Calu3 (cell line): Measurements from ENCODE around the gene SLC25A14. TPM values are rescaled to one million over a fixed set of nuclear protein-coding genes. Genes with fewer than 3 reads are reported as not detected.

Source experiments
- BruUV-seq: library from RNA; stranded (reverse); fragments of 400-500 nt; replicated peaks from 2 replicates; lab custom pipeline; 2021; lab: Mats Ljungman, UMichigan
- CTCF ChIA-PET: fragments of 300-600 bp; sonication (Branson Sonifier 250); formaldehyde crosslinking; loops from one replicate; lab custom pipeline; 2022; ENCODE audit warnings: antibody characterized with exemption; lab: Charles Lee
- DNase-seq: peaks from one replicate; pipeline ENCODE4 v3.0.0; 2022
- H3K27ac Mint-ChIP-seq: one replicate; pipeline ENCODE4 v1.8.0; 2022; ENCODE audit warnings: mixed read lengths; ENCODE audit not compliant: unreplicated experiment
- H3K27me3 Mint-ChIP-seq: one replicate; pipeline ENCODE4 v1.8.0; 2022; ENCODE audit warnings: mixed read lengths; ENCODE audit not compliant: unreplicated experiment
- H3K36me3 Mint-ChIP-seq: one replicate; pipeline ENCODE4 v1.8.0; 2022; ENCODE audit warnings: mild to moderate bottlenecking, moderate library complexity, mixed read lengths; ENCODE audit not compliant: insufficient read depth, unreplicated experiment
- H3K4me1 Mint-ChIP-seq: one replicate; pipeline ENCODE4 v1.8.0; 2022; ENCODE audit warnings: mild to moderate bottlenecking, low read depth, mixed read lengths; ENCODE audit not compliant: unreplicated experiment
- H3K4me3 Mint-ChIP-seq: one replicate; pipeline ENCODE4 v1.8.0; 2022; ENCODE audit warnings: mild to moderate bottlenecking, low read depth, moderate library complexity, mixed read lengths; ENCODE audit not compliant: unreplicated experiment
- H3K9me3 Mint-ChIP-seq: one replicate; pipeline ENCODE4 v1.8.0; 2022; ENCODE audit warnings: low read depth, mixed read lengths; ENCODE audit not compliant: unreplicated experiment
- intact Hi-C: fragments of 100-400 bp; cut with micrococcal nuclease; formaldehyde crosslinking; loops from one replicate; pipeline ENCODE4 v1.10.0; 2022; ENCODE audit not compliant: unreplicated experiment
- total RNA-seq: library from RNA; stranded (reverse); gene quantifications from 2 replicates; pipeline ENCODE4 v1.2.3, GENCODE V29; 2022
- TF ChIP-seq, protein P1 (sequence below): fragments of 200-600 bp; IDR thresholded peaks from one replicate; pipeline ENCODE4 v1.8.0; 2022; ENCODE audit warnings: antibody characterized with exemption; ENCODE audit not compliant: unreplicated experiment

The SLC25A14 gene
- total RNA-seq, 1 experiment from 2014 or later: 15.4 TPM

DNA sequence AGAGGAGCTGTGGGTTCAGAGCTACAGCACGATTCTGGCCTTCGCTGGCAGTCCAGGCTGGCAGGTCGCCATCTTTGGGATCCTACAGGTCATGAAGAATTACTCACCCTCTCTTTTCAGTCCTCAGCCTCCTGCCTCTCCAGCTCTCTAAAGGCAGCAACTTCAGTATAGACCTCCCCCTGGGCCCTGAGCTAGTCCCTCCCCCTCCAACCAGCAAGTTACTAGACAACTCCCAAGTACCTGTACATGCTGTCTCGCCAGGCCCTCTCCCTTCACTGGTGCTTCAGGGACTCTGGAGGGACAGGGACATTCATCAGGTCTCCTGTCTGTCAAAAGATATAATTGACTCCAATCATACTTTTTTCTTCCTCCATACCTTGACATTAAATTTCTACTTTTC, 45.8 kb downstream of the SLC25A14 start, which contains the start of gene GPR119:
Gene GPR119 (minus strand): TSS at position 155 of the 400 bp plus-strand sequence. CDS start 227 bp downstream, outside the sequence.
- Mint-ChIP-seq H3K4me1 (no peaks in the 10 kb centered on the region), H3K27ac (no peak within 1 kb of the TSS), H3K36me3 (no peaks in the 10 kb centered on the region), H3K4me3 (no peak within 1 kb of the TSS), H3K9me3 (no peaks in the 10 kb centered on the region), H3K27me3 (peaks cover 51% of the 10 kb centered on the region)
- no TSS peak for BruUV-seq
- no peak for DNase-seq
- intact Hi-C loops: no loop called here
- CTCF ChIA-PET: no interaction called here
- TF ChIP-seq, protein P1, sequence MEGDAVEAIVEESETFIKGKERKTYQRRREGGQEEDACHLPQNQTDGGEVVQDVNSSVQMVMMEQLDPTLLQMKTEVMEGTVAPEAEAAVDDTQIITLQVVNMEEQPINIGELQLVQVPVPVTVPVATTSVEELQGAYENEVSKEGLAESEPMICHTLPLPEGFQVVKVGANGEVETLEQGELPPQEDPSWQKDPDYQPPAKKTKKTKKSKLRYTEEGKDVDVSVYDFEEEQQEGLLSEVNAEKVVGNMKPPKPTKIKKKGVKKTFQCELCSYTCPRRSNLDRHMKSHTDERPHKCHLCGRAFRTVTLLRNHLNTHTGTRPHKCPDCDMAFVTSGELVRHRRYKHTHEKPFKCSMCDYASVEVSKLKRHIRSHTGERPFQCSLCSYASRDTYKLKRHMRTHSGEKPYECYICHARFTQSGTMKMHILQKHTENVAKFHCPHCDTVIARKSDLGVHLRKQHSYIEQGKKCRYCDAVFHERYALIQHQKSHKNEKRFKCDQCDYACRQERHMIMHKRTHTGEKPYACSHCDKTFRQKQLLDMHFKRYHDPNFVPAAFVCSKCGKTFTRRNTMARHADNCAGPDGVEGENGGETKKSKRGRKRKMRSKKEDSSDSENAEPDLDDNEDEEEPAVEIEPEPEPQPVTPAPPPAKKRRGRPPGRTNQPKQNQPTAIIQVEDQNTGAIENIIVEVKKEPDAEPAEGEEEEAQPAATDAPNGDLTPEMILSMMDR: no peak

DNA sequence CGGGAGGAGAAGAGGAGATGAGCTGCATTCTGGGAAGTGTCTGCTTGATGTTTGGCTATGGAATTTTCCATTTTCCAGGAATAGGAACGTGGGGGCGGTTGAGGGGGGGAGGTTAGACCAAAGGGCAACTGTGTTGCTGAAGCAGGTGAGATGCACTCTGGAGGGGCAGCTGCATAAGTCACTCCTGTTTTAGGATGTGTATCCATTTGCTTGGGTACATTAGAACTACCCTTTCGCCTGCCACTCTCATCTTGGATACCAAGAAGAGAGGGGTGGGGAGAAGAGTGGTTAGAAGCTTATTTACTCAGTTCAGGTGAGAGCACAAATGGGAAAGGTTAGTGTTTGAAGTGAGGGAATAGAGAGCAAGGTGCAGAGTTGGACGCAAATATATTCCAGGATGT, 46.7 kb downstream of the SLC25A14 start:
- Mint-ChIP-seq H3K36me3 (no peaks in the 10 kb centered on the region), H3K4me3 (no peak overlapping the region)

GRCh38 chrX:130393451-130394074, 53.8 kb downstream of the SLC25A14 start:
- H3K27me3 Mint-ChIP-seq: peaks cover 57% of the 10 kb centered on the region
- peak; percentile 51 for DNase-seq
- H3K27ac Mint-ChIP-seq: no peak overlapping the region
- CTCF ChIA-PET: interaction anchor here (0.9 to 2.0 kb wide), 4 partner anchors 8 to 523 kb away, joined by 3 to 26 read pairs (median 4); partner anchors contain the start of gene RBMX2
- no peaks in the 10 kb centered on the region for H3K9me3 Mint-ChIP-seq
- H3K36me3 Mint-ChIP-seq: no peaks in the 10 kb centered on the region
- no TSS peak for BruUV-seq
- intact Hi-C loops: loop anchor here (1.0 to 10.0 kb wide), 2 partner anchors 141 to 523 kb away; no protein-coding TSS in a partner anchor
- no peak overlapping the region for H3K4me3 Mint-ChIP-seq
- TF ChIP-seq, protein P1: peak; percentile 45
- no peaks in the 10 kb centered on the region for H3K4me1 Mint-ChIP-seq

More for the DNA sequence above, 46.7 kb downstream of the SLC25A14 start:
- TF ChIP-seq, protein P1: no peak
- no peaks in the 10 kb centered on the region for H3K9me3 Mint-ChIP-seq
- no peak for DNase-seq
- CTCF ChIA-PET: no interaction called here
- no peak overlapping the region for H3K27ac Mint-ChIP-seq
- intact Hi-C loops: no loop called here
- H3K4me1 Mint-ChIP-seq: no peaks in the 10 kb centered on the region
- no TSS peak for BruUV-seq
- peaks cover 51% of the 10 kb centered on the region for H3K27me3 Mint-ChIP-seq

- intact Hi-C loops: loop anchor here (10.0 kb wide), 1 partner anchor 139 kb away; no protein-coding TSS in a partner anchor
- no TSS peak for BruUV-seq
- no peaks in the 10 kb centered on the region for H3K36me3 Mint-ChIP-seq
- peaks cover 69% of the 10 kb centered on the region for H3K27me3 Mint-ChIP-seq
- no peaks in the 10 kb centered on the region for H3K4me1 Mint-ChIP-seq
- TF ChIP-seq, protein P1: no peak
- CTCF ChIA-PET: no interaction called here
- no peaks in the 10 kb centered on the region for H3K9me3 Mint-ChIP-seq
- H3K4me3 Mint-ChIP-seq: no peak overlapping the region
- no peak overlapping the region for H3K27ac Mint-ChIP-seq
- no peak for DNase-seq
Observed at GRCh38 chrX:130395341-130395740, 55.6 kb downstream of the SLC25A14 start.
